DMS79 treated with DMSO at 0.1 percent for 48 hours (cell line): ENCODE measurements around the gene TBL1X.

Experiments used
- DNase-seq: peaks from one replicate; lab custom pipeline; 2025; lab: John Stamatoyannopoulos, UW

TBL1X gene

GRCh38 chrX:9586992-9587392, 122.1 kb downstream of the TBL1X start:
- no peak for DNase-seq

DNA sequence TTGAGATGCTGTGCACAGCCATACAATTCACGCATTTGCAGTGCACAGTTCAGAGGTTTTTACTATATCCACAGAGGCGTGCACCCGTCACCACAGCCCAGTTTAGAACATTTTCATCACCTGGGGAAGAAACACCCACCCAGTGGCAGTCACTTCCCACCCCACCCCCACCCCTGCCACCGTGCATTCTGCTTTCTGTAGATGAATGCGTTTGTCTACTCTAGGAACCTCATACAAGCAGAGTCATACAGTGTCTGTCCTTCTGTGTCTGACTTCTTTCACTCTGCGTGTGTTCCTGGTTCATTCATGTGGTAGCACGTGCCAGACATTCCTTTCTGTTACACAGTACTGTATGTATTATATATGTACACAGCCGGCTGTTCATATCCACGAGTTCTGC, 122.8 kb downstream of the TBL1X start:
- no peak for DNase-seq

DNA sequence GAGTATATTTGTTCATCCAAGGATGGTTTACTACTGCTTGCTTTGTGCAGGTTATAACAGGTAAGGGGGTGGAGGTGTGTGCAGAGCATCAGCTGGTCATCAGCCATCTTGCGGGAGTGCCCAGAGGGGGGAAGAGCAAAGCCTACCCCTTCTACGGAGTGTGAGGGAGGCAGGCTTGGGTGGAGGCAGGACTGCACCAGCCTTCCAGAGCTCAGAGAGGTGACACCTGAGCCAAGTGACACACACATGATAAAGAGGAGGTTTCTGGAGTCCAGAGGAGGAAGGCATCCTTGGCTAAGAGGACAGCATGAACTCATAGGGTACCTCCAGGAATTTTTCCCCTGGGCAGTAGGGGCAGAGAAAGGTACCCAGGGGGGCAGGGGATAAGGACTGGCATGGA, 126.6 kb downstream of the TBL1X start:
- no peak for DNase-seq

DNA sequence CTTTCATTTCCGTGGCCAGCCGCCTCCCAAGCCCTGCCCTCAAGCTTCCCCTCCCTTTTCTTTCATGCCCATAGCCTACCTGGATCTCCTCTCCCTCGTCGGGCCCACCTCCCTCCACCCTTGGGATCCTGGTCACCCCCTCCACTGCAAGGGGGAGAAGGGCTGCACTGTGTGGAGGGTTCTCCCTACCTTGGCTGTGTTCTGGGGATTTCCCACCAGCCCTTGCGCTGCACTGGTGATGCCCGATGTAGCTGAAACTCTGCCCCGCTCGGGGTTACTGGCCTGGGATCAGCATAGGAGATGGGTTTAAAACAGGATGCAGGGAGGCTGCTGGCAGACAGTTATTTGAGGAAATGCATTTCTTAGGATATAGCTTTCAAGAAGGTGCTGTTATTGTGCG, 128.9 kb downstream of the TBL1X start:
- DNase-seq = no peak

DNA sequence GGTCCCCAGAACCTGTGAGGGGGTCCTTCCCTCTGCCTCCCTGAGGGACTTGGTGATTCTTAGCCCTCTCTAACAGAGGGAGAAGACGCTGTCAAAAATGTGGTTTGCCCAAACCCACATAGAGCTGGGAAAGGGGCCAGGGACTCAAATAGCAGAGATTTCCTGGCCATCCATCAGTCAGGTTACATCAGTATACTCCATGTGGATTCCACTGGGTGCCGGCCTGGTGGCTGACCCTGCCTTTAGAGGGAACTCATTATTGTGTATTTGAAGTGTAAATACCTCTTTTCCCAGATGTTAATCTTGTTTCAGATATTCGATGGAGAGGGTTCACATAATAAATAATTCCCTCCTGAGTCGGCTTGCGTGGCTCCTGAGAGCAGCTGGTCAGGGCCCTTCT, 130.3 kb downstream of the TBL1X start:
- DNase-seq = no peak

DNA sequence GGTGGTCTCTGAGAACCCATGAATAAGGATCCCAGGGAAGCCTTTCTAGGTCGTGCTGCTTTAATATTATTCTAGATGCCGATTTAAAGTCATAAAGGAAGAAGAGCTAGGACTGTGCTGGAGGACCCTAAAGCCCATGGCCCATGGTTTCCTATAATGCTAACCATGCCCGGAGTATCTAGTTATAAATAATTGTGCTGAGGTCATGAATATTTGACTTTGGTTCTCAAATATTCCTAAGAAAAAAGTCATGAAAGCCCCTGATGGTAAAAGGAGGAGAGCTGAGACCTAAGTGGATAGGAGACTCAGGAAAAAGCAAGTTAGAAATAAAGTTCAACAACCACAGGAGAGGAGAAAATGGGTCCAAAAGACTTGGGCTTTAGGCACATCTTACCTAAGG, 132.0 kb downstream of the TBL1X start:
- DNase-seq = no peak

DNA sequence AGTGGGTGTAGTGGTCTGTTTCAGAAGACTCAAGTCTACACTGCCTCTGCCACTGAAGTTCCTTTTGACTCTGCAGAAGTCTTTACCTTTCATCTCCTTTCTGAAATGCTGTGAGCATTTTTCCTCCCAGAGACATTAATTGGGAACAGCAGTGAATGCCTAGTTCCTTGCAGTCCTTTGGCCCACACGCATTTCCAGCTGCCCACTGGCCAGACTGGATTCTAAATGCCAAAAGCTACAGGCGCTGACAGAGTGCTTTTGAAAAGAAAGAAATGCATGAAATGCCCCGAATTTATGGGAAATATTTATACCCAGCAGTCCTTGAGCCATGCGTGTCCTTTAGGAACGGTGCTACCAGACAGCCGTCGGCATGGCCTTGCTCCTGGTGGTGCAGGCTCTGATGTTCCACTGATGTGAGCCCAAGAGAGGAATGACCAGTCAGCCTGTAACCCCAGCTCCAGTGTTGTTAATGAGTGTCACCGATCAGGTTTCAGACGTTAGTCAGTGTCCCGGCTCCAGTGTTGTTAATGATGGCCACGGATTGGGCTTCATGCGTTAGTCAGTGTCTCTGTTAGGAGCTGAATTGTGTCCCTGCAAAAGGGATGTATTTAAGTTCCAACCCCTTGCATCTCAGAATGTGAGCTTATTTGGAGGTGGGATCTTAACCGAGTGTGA, 132.6 kb downstream of the TBL1X start:
- no peak for DNase-seq

DNA sequence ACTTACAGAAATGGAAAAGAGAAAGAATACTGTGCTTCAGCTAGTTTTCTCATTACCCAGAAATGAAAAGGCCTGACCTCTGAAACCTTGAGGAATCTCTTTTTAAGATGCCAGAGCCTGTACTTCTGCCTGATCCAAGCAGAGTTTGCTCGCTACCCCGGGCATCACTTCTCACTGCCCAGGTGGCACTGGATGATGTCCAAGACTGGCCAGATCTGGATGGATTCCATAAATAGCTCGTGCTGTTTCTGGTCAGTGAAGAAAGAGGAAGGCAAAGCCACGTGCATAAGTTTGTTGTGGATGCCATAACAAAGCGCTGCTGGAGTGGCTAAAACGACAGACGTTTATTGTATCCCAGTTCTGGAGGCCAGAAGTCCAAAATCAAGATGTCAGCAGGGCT, 133.5 kb downstream of the TBL1X start:
- DNase-seq = no peak

DNA sequence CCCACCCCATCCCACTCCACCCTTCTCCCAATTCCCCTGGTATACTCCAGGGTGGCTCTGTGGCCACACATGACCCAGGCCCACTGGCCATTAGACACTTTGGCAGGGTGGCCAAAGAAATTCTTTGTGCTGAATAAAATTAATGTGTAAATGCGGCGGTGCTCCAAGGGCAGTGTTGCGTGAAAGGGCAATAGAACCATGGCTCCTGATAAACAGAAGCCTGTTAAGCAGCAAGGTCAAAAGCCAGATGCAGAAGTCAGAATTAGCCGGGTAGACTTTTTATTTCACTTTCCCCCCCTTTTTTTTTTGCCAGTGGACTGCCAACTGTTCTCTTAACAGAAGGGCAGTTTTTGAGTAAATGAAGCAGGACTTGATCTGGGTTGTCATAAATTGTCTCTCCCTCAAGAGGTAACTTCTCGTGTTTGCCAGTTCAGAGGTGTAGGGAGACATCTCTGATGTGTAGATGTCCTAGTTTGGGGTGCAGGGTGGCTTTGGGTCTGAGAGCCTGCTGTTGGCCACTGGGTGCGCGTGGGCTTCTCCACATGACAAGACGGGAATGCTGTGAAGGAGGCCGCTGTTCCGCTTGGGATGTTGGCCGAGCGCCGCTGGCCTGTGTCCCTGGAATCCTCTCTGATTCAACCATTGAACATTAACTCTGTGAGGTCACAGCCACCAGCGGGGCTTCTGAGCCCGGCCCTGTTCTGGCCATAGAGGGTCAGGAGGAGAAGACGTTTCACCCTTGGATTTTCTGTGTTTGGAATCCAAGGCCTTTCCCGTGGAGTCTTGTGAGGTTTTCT, 139.5 kb downstream of the TBL1X start:
- no peak for DNase-seq

- DNase-seq = no peak
Observed at GRCh38 chrX:9604908-9605306, 140.0 kb downstream of the TBL1X start.

- DNase-seq = no peak
Observed at GRCh38 chrX:9605484-9605883, 140.6 kb downstream of the TBL1X start.

GRCh38 chrX:9606971-9607370, 142.1 kb downstream of the TBL1X start:
- no peak for DNase-seq

DNA sequence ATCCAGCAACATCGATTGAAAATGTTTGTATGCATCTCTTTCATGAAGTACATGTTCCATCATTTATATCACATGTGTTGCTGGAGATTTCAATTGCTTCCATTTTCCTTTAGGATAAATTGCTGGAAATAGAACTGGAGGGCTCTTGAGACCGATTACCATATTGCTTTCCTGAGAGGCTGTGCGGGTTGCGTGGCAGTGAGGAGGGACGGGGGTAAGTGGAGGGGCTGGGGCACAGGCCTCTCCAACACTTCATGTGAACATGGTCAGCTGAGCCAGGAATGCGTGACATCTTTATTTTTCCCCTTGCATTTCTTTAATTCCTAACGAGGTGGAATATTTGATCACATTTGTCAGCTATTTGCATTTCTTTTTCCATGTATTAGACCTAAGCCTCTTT, 144.6 kb downstream of the TBL1X start:
- no peak for DNase-seq

- DNase-seq = no peak
Observed at GRCh38 chrX:9609987-9610386, 145.1 kb downstream of the TBL1X start.

GRCh38 chrX:9610771-9611392, 146.0 kb downstream of the TBL1X start:
- DNase-seq = no peak

- DNase-seq = no peak
Observed at GRCh38 chrX:9611436-9612145, 146.7 kb downstream of the TBL1X start.

DNA sequence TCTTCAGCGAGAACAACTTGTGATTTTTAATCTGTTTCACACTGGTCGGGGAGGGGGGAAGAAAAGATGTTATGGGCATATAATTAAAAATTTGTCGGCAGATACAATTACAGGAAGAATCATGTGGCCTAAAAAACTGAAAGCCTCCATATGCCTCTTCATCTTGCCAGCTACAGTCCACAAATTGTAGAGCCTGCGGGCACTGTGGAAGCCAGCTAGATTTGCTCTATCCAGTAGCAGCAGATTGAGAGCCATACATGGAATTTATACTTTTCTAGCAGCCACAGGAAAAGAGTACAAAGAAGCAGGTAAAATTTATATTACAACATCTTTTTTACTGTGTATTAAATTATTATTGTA, 147.3 kb downstream of the TBL1X start:
- no peak for DNase-seq

- no peak for DNase-seq
Observed at GRCh38 chrX:9614016-9614415, 149.2 kb downstream of the TBL1X start.

DNA sequence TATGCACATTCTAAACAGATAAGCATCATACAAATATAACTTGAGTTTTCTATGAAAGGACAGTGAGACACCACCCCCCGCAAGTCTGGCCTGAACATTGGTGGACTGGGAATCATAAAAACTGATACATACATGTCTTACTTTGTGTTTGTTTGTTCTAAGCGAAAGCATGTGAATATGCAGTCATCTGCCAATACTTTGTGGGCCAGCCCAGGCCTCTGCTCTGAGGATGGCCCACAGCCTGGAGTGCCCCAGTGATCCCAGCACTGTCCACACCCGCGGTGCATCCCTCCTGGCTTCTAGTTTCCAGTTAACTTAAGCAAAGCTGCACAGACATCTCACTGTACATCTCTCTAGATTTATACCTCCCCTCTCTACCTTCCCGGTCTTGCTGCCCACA, 154.3 kb downstream of the TBL1X start:
- DNase-seq = no peak

DNA sequence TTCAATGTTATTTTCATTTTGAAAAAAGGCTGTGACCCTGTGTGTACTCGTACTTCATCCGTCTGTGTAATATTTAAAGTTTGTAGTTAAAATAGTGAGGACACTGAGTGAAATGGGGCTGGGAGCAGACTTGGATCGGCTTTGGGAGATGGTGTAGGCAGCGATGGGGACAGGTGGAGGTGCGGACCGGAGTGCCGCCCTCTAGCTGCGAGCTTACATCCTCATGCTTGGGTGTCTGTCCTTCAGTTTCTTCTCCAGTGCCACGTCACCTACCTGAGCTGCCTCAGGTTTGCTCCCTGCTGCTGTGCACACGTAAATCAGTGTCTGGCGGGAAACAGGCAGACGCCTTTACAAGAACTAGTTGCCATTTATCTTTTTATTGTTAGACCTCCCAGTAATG, 154.7 kb downstream of the TBL1X start:
- no peak for DNase-seq

DNA sequence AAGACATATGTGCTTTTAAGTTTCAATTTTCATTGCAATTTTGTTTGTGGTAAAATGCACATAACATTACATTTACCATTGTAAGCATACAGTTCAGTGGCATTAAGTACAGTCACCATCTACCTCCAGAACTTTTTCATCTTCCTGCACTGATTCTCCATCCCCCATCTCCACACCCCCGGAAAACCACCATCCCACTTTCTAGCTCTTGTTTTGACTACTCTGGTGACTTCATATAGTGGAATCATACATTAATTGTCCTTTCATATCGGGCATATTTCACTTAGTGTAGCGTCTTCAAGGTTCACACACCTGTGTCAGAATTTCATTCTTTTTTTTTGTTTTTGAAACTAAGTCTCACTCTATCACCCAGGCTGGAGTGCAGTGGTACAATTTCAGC, 157.3 kb downstream of the TBL1X start:
- no peak for DNase-seq

DNA sequence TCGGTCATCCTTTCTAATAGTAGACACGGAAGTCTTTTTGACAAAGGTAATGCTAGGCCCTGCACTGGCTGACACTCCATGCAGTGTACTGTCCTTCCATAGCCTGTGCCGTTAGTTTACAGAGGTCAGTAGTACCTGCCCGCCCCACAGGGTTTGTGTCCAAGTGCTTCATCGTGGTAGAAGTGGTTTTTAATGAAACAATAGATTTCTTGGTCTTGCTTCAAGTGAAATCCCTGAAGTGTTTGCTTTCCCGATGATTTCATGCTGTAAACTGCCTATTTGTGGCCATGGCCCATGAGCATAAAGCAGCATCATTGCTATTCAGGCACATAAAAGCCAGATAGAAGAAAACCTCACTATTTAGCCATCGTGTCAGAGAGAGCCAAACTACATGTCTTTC, 161.5 kb downstream of the TBL1X start:
- peak; percentile 16 for DNase-seq

GRCh38 chrX:9627922-9628321, 163.1 kb downstream of the TBL1X start:
- DNase-seq = no peak
